ENCODE data around the gene CATSPER1. TPM values are rescaled to one million over a fixed set of nuclear protein-coding genes. Genes with fewer than 3 reads are reported as not detected.
A peak's percentile ranks its signal among the peaks of the same experiment; 100 is the strongest.

The CATSPER1 gene
- total and polyA plus RNA-seq, 2 of the 13 experiments (the other 11 are each of a cell fraction or from before 2014, with no cell fraction given), result 0.17 TPM; not detected in 1

GRCh38 chr11:66070604-66071380, 44.5 kb upstream of the CATSPER1 start (continued):
- no peak for TF ChIP-seq NRL (CRISPR knock-in tag; IDR thresholded peaks at IDR 0.05; ENCODE audit: borderline replicate concordance)
- TF ChIP-seq ZFX (CRISPR knock-in tag; IDR thresholded peaks at IDR 0.05; ENCODE audit: low read depth), result peak; percentile 65
- TF ChIP-seq HNRNPK (IDR thresholded peaks at IDR 0.05; ENCODE audit: low read depth, low read length, poor library complexity, severe bottlenecking), result no peak
- TF ChIP-seq FOSL1 (CRISPR knock-in tag; IDR thresholded peaks at IDR 0.05; ENCODE audit: borderline replicate concordance), result no peak
- TF ChIP-seq SAP130 (CRISPR knock-in tag; IDR thresholded peaks at IDR 0.05; ENCODE audit: low read depth), result 0 out of 2 replicates have a peak, but pooled peaks have one; percentile 3
- no peak for TF ChIP-seq NR2F1 (CRISPR knock-in tag; IDR thresholded peaks at IDR 0.05)
- TF ChIP-seq ZSCAN31 (CRISPR knock-in tag; IDR thresholded peaks at IDR 0.05; ENCODE audit: low read depth), result 0 out of 2 replicates have a peak, but pooled peaks have one; percentile 9
- no peak for TF ChIP-seq ZNF780A (CRISPR knock-in tag; IDR thresholded peaks at IDR 0.05)
- TF ChIP-seq NFIB (CRISPR knock-in tag; IDR thresholded peaks at IDR 0.05; ENCODE audit: borderline replicate concordance), result no peak
- no peak for TF ChIP-seq NR2F2 (IDR thresholded peaks at IDR 0.05; ENCODE audit: borderline replicate concordance, low read depth)
- no peak for TF ChIP-seq CSRNP1 (CRISPR knock-in tag; IDR thresholded peaks at IDR 0.05)
- TF ChIP-seq SMARCE1 (IDR thresholded peaks at IDR 0.05; ENCODE audit: borderline replicate concordance), result no peak
- TF ChIP-seq FOXC1 (CRISPR knock-in tag; IDR thresholded peaks at IDR 0.05; ENCODE audit: borderline replicate concordance), result no peak
- no peak for TF ChIP-seq GATAD2A (CRISPR knock-in tag; IDR thresholded peaks at IDR 0.05)
- no peak for TF ChIP-seq ZNF446 (CRISPR knock-in tag; IDR thresholded peaks at IDR 0.05)
- no peak for TF ChIP-seq FOXJ3 (CRISPR knock-in tag; IDR thresholded peaks at IDR 0.05; ENCODE audit: borderline replicate concordance)
- TF ChIP-seq ZNF773 (CRISPR knock-in tag; IDR thresholded peaks at IDR 0.05; ENCODE audit: borderline replicate concordance), result no peak; the same call in 1 of the 2 replicates
- 0 out of 2 replicates have a peak, but pooled peaks have one; percentile 34 for TF ChIP-seq ZNF543 (CRISPR knock-in tag; IDR thresholded peaks at IDR 0.05)
- no peak for TF ChIP-seq ZUFSP (CRISPR knock-in tag; IDR thresholded peaks at IDR 0.05; ENCODE audit: borderline replicate concordance)
- TF ChIP-seq SALL1 (CRISPR knock-in tag; IDR thresholded peaks at IDR 0.05), result peak; percentile 19; the same call in 1 of the 2 replicates
- no peak for TF ChIP-seq MATR3 (CRISPR knock-in tag; IDR thresholded peaks at IDR 0.05)
- no peak for TF ChIP-seq ZFP1 (CRISPR knock-in tag; IDR thresholded peaks at IDR 0.05)
- TF ChIP-seq KMT2B (CRISPR knock-in tag; IDR thresholded peaks at IDR 0.05), result no peak
- TF ChIP-seq MAX (IDR thresholded peaks at IDR 0.05), result 0 out of 2 replicates have a peak, but pooled peaks have one; percentile 4
- no peak for TF ChIP-seq MYPOP (CRISPR knock-in tag; IDR thresholded peaks at IDR 0.05)
- TF ChIP-seq MXD3 (CRISPR knock-in tag; IDR thresholded peaks at IDR 0.05), result peak; percentile 29; the same call in 1 of the 2 replicates
